K562 (cell line): ENCODE results near the gene MID1IP1. TPM values are rescaled to one million over a fixed set of nuclear protein-coding genes. Genes with fewer than 3 reads are reported as not detected.

Experiments
- CBX5 ChIP-seq: IDR thresholded peaks from 2 replicates; pipeline ENCODE4 v1.6.1; 2014; ENCODE audit warnings: low read depth, borderline replicate concordance
- ELF2 ChIP-seq: fragments of 250-450 bp; sonication (Bioruptor Pico); IDR thresholded peaks from 2 replicates; pipeline ENCODE4 v1.5.0; 2021; ENCODE audit warnings: mild to moderate bottlenecking
- GATAD2A ChIP-seq: fragments of 450-650 bp; IDR thresholded peaks from 2 replicates; pipeline ENCODE4 v1.6.1; 2017
- HEY1 ChIP-seq: fragments of 250-450 bp; sonication (Bioruptor Pico); IDR thresholded peaks from 2 replicates; pipeline ENCODE4 v1.5.0; 2020; ENCODE audit warnings: mild to moderate bottlenecking, moderate library complexity, borderline replicate concordance
- KDM4B ChIP-seq, 2 experiments: fragments of 450-650 bp in 1 of 2; sonication (generic) in 1 of 2; IDR thresholded peaks; 2 replicates each; pipeline ENCODE4 v1.6.1; 2016 to 2017; ENCODE audit warnings: borderline replicate concordance in 2 of 2, antibody characterized with exemption in 1 of 2, low read depth in 1 of 2, mild to moderate bottlenecking in 1 of 2
- KLF16 ChIP-seq: IDR thresholded peaks from 2 replicates; pipeline ENCODE4 v1.6.1; 2016; ENCODE audit warnings: antibody characterized with exemption
- L3MBTL2 ChIP-seq: fragments of 450-650 bp; IDR thresholded peaks from 2 replicates; pipeline ENCODE4 v1.6.1; 2016; ENCODE audit warnings: mild to moderate bottlenecking, moderate library complexity
- MAX ChIP-seq: sonication (generic); formaldehyde crosslinking; IDR thresholded peaks from 2 replicates; pipeline ENCODE4 v1.9.0; 2022; ENCODE audit warnings: mild to moderate bottlenecking, missing genetic modification reagents
- PATZ1 ChIP-seq: fragments of 250-450 bp; sonication (Bioruptor Pico); IDR thresholded peaks from 2 replicates; pipeline ENCODE4 v1.5.0; 2020; ENCODE audit warnings: mild to moderate bottlenecking, borderline replicate concordance
- POLR2H ChIP-seq: IDR thresholded peaks from 2 replicates; pipeline ENCODE4 v1.6.1; 2016; ENCODE audit warnings: missing genetic modification characterization, low read depth, mild to moderate bottlenecking, control low read depth, missing compliant biosample characterization, moderate library complexity
- SIX5 ChIP-seq, 2 experiments: IDR thresholded peaks; 2 replicates each; pipeline ENCODE4 v1.6.1; 2011; ENCODE audit warnings: low read length in 2 of 2, borderline replicate concordance in 1 of 2, low read depth in 1 of 2, mild to moderate bottlenecking in 1 of 2, moderate library complexity in 1 of 2; ENCODE audit not compliant: insufficient read depth in 1 of 2
- SLC30A9 ChIP-seq: fragments of 250-450 bp; sonication (Bioruptor Pico); IDR thresholded peaks from 2 replicates; pipeline ENCODE4 v1.8.0; 2022; ENCODE audit warnings: mild to moderate bottlenecking, moderate library complexity
- SMARCB1 ChIP-seq: IDR thresholded peaks from 2 replicates; pipeline ENCODE4 v1.6.1; 2011; ENCODE audit warnings: improper control_type of control experiment, low read depth; ENCODE audit not compliant: insufficient read length
- SOX6 ChIP-seq: fragments of 450-650 bp; IDR thresholded peaks from 2 replicates; pipeline ENCODE4 v1.6.1; 2014; ENCODE audit warnings: mild to moderate bottlenecking
- TCF3 ChIP-seq: sonication (generic); formaldehyde crosslinking; IDR thresholded peaks from 2 replicates; pipeline ENCODE4 v1.4.0; 2020; ENCODE audit warnings: mild to moderate bottlenecking, missing genetic modification reagents
- WHSC1 ChIP-seq: IDR thresholded peaks from one replicate; pipeline ENCODE4 v1.6.1; 2012; ENCODE audit warnings: low read length, control low read depth, inconsistent platforms
- XRCC4 ChIP-seq: IDR thresholded peaks from one replicate; pipeline ENCODE4 v1.6.1; 2011; ENCODE audit not compliant: insufficient read depth, insufficient read length; ENCODE audit errors: extremely low read depth
- ZEB2 ChIP-seq: fragments of 450-650 bp; IDR thresholded peaks from 2 replicates; pipeline ENCODE4 v1.6.1; 2016
- ZFP30 ChIP-seq: fragments of 250-450 bp; sonication (Bioruptor Pico); IDR thresholded peaks from 2 replicates; pipeline ENCODE4 v1.8.0; 2022; ENCODE audit warnings: moderate library complexity, mild to moderate bottlenecking, inconsistent platforms, borderline replicate concordance
- ZNF3 ChIP-seq: fragments of 250-450 bp; sonication (Bioruptor Pico); IDR thresholded peaks from 2 replicates; pipeline ENCODE4 v1.5.0; 2021; ENCODE audit warnings: mild to moderate bottlenecking, moderate library complexity
- ZSCAN29 ChIP-seq: fragments of 450-650 bp; IDR thresholded peaks from 2 replicates; pipeline ENCODE4 v1.6.1; 2017
- polyA plus RNA-seq, 8 experiments: library from polyadenylated mRNA; depleted of rRNA in 4 of 8; stranded (reverse) in 5 of 8; unstranded in 3 of 8; fragments of >200 nt; fragmentation: Nextera tagmentation in 2 of 8; fragmentation: Illumina TruSeq in 1 of 8; extraction: Ambion mirVana in 2 of 8; extraction: Trizol in 1 of 8; gene quantifications; 2 replicates each; pipeline versions ENCODE4 v1.2.1 to v1.2.3, GENCODE V29; 2011 to 2014; ENCODE audit warnings: inconsistent platforms in 1 of 8, missing spikeins in 1 of 8
- total RNA-seq, 7 experiments: library from RNA; depleted of rRNA in 6 of 7; stranded (reverse); fragments of >200 nt in 6 of 7; fragmentation: Illumina TruSeq in 2 of 7; extraction: Trizol in 2 of 7; gene quantifications; 2 replicates each; pipeline versions ENCODE4 v1.2.1 to v1.2.3, GENCODE V29; 2011 to 2021; ENCODE audit warnings: low replicate concordance in 1 of 7
- TF ChIP-seq, protein P1 (sequence below): fragments of 250-450 bp; sonication (Bioruptor Pico); IDR thresholded peaks from 2 replicates; pipeline ENCODE4 v1.4.0; 2020; ENCODE audit warnings: mild to moderate bottlenecking
- TF ChIP-seq, protein P2 (sequence below), 3 experiments: fragments of 200-800 bp in 1 of 3; fragments of 250-450 bp in 1 of 3; fragments of 450-650 bp in 1 of 3; sonication (Bioruptor Pico) in 1 of 3; sonication (Bioruptor generic) in 1 of 3; formaldehyde crosslinking in 1 of 3; IDR thresholded peaks; 2 replicates each; pipeline versions ENCODE4 v1.6.1 to v1.8.0; 2016 to 2022; ENCODE audit warnings: mild to moderate bottlenecking in 2 of 3, missing genetic modification characterization in 2 of 3, missing compliant biosample characterization in 1 of 3, moderate library complexity in 1 of 3

MID1IP1 gene
- total and polyA plus RNA-seq, 9 of the 15 experiments (the other 6 are each of a cell fraction or from before 2014, with no cell fraction given), result 0.51 to 102 (median 27.5) TPM

DNA sequence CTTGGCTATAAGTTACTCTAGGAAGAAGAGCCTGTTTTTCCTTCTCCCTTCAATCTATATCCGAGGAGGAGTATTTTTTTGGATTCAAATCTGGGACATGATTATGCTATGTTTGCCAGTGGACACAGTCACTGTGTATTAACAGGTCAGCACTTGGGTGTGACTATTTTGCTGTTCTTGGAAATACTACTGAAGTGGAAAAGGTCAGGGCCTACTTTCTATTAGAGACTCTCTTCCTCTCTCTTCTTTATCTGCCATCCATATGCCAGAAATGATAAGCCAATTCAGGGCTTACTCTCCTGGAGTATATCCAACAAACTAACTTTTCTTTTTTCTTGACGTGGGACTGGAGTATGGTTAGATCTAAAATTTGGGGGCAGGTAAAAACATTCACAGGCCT lies 40.5 kb downstream of the MID1IP1 start (continued):
- TF ChIP-seq KDM4B (IDR thresholded peaks at IDR 0.05; ENCODE audit: borderline replicate concordance in 2 of 2, low read depth in 1 of 2) (no peak), ZFP30 (CRISPR knock-in tag) (no peak), SLC30A9 (no peak), ELF2 (CRISPR knock-in tag) (no peak), TCF3 (CRISPR knock-in tag) (peak; percentile 83), L3MBTL2 (0 out of 2 replicates have a peak, but pooled peaks have one; percentile 25), SMARCB1 (no peak), ZSCAN29 (no peak), ZNF3 (CRISPR knock-in tag) (no peak), ZEB2 (0 out of 2 replicates have a peak, but pooled peaks have one; percentile 43), PATZ1 (CRISPR knock-in tag) (no peak), POLR2H (tag) (no peak), SOX6 (peak; percentile 72; the same call in 1 of the 2 replicates), KLF16 (0 out of 2 replicates have a peak, but pooled peaks have one; percentile 48), SIX5 (IDR thresholded peaks at IDR 0.05; ENCODE audit: borderline replicate concordance in 1 of 2, insufficient read depth in 1 of 2, low read depth in 1 of 2, low read length in 2 of 2) (no peak), WHSC1 (no peak), MAX (CRISPR knock-in tag) (no peak), GATAD2A (no peak), HEY1 (CRISPR knock-in tag) (no peak), XRCC4 (no peak), CBX5 (no peak)
- TF ChIP-seq, protein P1, sequence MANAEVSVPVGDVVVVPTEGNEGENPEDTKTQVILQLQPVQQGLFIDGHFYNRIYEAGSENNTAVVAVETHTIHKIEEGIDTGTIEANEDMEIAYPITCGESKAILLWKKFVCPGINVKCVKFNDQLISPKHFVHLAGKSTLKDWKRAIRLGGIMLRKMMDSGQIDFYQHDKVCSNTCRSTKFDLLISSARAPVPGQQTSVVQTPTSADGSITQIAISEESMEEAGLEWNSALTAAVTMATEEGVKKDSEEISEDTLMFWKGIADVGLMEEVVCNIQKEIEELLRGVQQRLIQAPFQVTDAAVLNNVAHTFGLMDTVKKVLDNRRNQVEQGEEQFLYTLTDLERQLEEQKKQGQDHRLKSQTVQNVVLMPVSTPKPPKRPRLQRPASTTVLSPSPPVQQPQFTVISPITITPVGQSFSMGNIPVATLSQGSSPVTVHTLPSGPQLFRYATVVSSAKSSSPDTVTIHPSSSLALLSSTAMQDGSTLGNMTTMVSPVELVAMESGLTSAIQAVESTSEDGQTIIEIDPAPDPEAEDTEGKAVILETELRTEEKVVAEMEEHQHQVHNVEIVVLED, result no peak
- TF ChIP-seq, protein P2, sequence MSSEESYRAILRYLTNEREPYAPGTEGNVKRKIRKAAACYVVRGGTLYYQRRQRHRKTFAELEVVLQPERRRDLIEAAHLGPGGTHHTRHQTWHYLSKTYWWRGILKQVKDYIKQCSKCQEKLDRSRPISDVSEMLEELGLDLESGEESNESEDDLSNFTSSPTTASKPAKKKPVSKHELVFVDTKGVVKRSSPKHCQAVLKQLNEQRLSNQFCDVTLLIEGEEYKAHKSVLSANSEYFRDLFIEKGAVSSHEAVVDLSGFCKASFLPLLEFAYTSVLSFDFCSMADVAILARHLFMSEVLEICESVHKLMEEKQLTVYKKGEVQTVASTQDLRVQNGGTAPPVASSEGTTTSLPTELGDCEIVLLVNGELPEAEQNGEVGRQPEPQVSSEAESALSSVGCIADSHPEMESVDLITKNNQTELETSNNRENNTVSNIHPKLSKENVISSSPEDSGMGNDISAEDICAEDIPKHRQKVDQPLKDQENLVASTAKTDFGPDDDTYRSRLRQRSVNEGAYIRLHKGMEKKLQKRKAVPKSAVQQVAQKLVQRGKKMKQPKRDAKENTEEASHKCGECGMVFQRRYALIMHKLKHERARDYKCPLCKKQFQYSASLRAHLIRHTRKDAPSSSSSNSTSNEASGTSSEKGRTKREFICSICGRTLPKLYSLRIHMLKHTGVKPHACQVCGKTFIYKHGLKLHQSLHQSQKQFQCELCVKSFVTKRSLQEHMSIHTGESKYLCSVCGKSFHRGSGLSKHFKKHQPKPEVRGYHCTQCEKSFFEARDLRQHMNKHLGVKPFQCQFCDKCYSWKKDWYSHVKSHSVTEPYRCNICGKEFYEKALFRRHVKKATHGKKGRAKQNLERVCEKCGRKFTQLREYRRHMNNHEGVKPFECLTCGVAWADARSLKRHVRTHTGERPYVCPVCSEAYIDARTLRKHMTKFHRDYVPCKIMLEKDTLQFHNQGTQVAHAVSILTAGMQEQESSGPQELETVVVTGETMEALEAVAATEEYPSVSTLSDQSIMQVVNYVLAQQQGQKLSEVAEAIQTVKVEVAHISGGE (CRISPR knock-in tag; IDR thresholded peaks at IDR 0.05), result no peak
